HK-2 (cell line): ENCODE data around the gene PCYOX1L.

Experiments
- DNase-seq: peaks from one replicate; pipeline ENCODE4 v3.0.0-alpha.2; 2018; ENCODE audit not compliant: unreplicated experiment

Gene PCYOX1L

GRCh38 chr5:149367972-149368645 is 10.3 kb downstream of the PCYOX1L start:
- DNase-seq = no peak

GRCh38 chr5:149370878-149371277 is 13.0 kb downstream of the PCYOX1L start:
- no peak for DNase-seq

- peak; percentile 54 for DNase-seq
Observed at GRCh38 chr5:149371296-149371962, 13.6 kb downstream of the PCYOX1L start.

- no peak for DNase-seq
Observed at GRCh38 chr5:149372076-149372795, 14.4 kb downstream of the PCYOX1L start.

GRCh38 chr5:149372932-149373331 is 15.1 kb downstream of the PCYOX1L start:
- DNase-seq = no peak

GRCh38 chr5:149374303-149374702 is 16.5 kb downstream of the PCYOX1L start:
- DNase-seq = no peak

GRCh38 chr5:149374801-149375200 is 17.0 kb downstream of the PCYOX1L start:
- no peak for DNase-seq

- no peak for DNase-seq
Observed at GRCh38 chr5:149375434-149375833, 17.6 kb downstream of the PCYOX1L start.

- no peak for DNase-seq
Observed at GRCh38 chr5:149376104-149376503, 18.3 kb downstream of the PCYOX1L start.

GRCh38 chr5:149376711-149377447 is 19.0 kb downstream of the PCYOX1L start:
- DNase-seq = no peak

GRCh38 chr5:149378241-149378820 is 20.5 kb downstream of the PCYOX1L start:
- DNase-seq = no peak

- DNase-seq = no peak
Observed at GRCh38 chr5:149379177-149379761, 21.4 kb downstream of the PCYOX1L start, which contains the start of gene IL17B. IL17B (minus strand) TSS chr5:149379292; CDS start chr5:149379225, 67 bp downstream.

GRCh38 chr5:149379818-149380374 is 22.1 kb downstream of the PCYOX1L start:
- DNase-seq = no peak

GRCh38 chr5:149380466-149381121 is 22.7 kb downstream of the PCYOX1L start:
- no peak for DNase-seq

- no peak for DNase-seq
Observed at GRCh38 chr5:149381261-149381985, 23.6 kb downstream of the PCYOX1L start.

GRCh38 chr5:149381986-149382338 is 24.1 kb downstream of the PCYOX1L start:
- peak; percentile 68 for DNase-seq

GRCh38 chr5:149382517-149383220 is 24.8 kb downstream of the PCYOX1L start:
- no peak for DNase-seq

GRCh38 chr5:149383399-149383798 is 25.6 kb downstream of the PCYOX1L start:
- DNase-seq = no peak

- no peak for DNase-seq
Observed at GRCh38 chr5:149386166-149386565, 28.3 kb downstream of the PCYOX1L start.
